DOHH2 (cell line): ENCODE results near the gene SOWAHB.

Experiments used
- H3F3A ChIP-seq: fragments of 200-600 bp; sonication (generic), shearing (Covaris generic); 2 replicates; pipeline ENCODE4 v1.6.0; 2016; ENCODE audit warnings: antibody characterized with exemption, mild to moderate bottlenecking; ENCODE audit not compliant: control insufficient read depth, insufficient read depth
- H3K27ac ChIP-seq: fragments of 200-600 bp; sonication (generic); 2 replicates; pipeline ENCODE4 v1.5.1; 2014; ENCODE audit warnings: low read depth, mild to moderate bottlenecking, low read length, moderate library complexity
- H3K27me3 ChIP-seq: fragments of 200-600 bp; sonication (generic); 2 replicates; pipeline ENCODE4 v1.6.1; 2014; ENCODE audit warnings: mild to moderate bottlenecking, low read length, mixed read lengths; ENCODE audit not compliant: control insufficient read depth
- H3K36me3 ChIP-seq: fragments of 200-600 bp; sonication (generic); 2 replicates; pipeline ENCODE4 v1.6.1; 2014; ENCODE audit warnings: mild to moderate bottlenecking, low read length, moderate library complexity, mixed read lengths; ENCODE audit not compliant: control insufficient read depth
- H3K4me1 ChIP-seq: fragments of 200-600 bp; sonication (generic); 2 replicates; pipeline ENCODE4 v1.6.1; 2014; ENCODE audit warnings: mild to moderate bottlenecking, low read length, mixed read lengths; ENCODE audit not compliant: control insufficient read depth
- H3K4me2 ChIP-seq: fragments of 200-600 bp; sonication (generic); 2 replicates; pipeline ENCODE4 v1.6.0; 2014; ENCODE audit warnings: mild to moderate bottlenecking, low read length, moderate library complexity
- H3K4me3 ChIP-seq: fragments of 200-600 bp; sonication (generic); 2 replicates; pipeline ENCODE4 v1.5.1; 2014; ENCODE audit warnings: mild to moderate bottlenecking, low read length, mixed read lengths
- H3K79me2 ChIP-seq: fragments of 200-600 bp; sonication (generic); 2 replicates; pipeline ENCODE4 v1.6.1; 2014; ENCODE audit warnings: mild to moderate bottlenecking, low read length, mixed read lengths; ENCODE audit not compliant: control insufficient read depth
- H3K9me2 ChIP-seq: fragments of 200-600 bp; sonication (generic); replicated peaks from 2 replicates; pipeline ENCODE4 v1.6.1; 2014; ENCODE audit warnings: mild to moderate bottlenecking, low read length, mixed read lengths; ENCODE audit not compliant: control insufficient read depth
- H3K9me3 ChIP-seq: fragments of 200-600 bp; sonication (generic); 2 replicates; pipeline ENCODE4 v1.6.1; 2014; ENCODE audit warnings: antibody characterized with exemption, low read length, mixed read lengths; ENCODE audit not compliant: control insufficient read depth, insufficient read depth
- H4K20me1 ChIP-seq: fragments of 200-600 bp; sonication (generic); 2 replicates; pipeline ENCODE4 v1.6.0; 2014; ENCODE audit warnings: low read depth, mild to moderate bottlenecking, antibody characterized with exemption, low read length, moderate library complexity; ENCODE audit not compliant: control insufficient read depth, insufficient read depth
- EZH2phosphoT487 ChIP-seq: fragments of 200-600 bp; sonication (generic); IDR thresholded peaks from 2 replicates; pipeline ENCODE4 v1.6.1; 2017; ENCODE audit warnings: borderline replicate concordance, mild to moderate bottlenecking, antibody characterized with exemption, low read length, moderate library complexity, mixed read lengths
- TF ChIP-seq, protein P1 (sequence below): fragments of 200-600 bp; sonication (generic); IDR thresholded peaks from one replicate; pipeline ENCODE4 v1.5.1; 2014; ENCODE audit warnings: antibody characterized with exemption, mild to moderate bottlenecking, low read depth, low read length; ENCODE audit not compliant: poor library complexity, severe bottlenecking

SOWAHB gene

GRCh38 chr4:76867880-76868655, 29.9 kb downstream of the SOWAHB start:
- Histone ChIP-seq H3K4me3 (no peak overlapping the region), H3K9me2 (no peaks in the 10 kb centered on the region), H3K79me2 (no peaks in the 10 kb centered on the region), H3F3A (no peaks in the 10 kb centered on the region), H3K4me2 (no peak overlapping the region), H3K36me3 (no peaks in the 10 kb centered on the region), H3K27ac (no peak overlapping the region), H3K9me3 (no peaks in the 10 kb centered on the region), H3K27me3 (peaks cover 4% of the 10 kb centered on the region; the same call in 1 of the 2 replicates), H3K4me1 (no peaks in the 10 kb centered on the region), H4K20me1 (no peaks in the 10 kb centered on the region)
- no peak for TF ChIP-seq EZH2phosphoT487
- TF ChIP-seq, protein P1, sequence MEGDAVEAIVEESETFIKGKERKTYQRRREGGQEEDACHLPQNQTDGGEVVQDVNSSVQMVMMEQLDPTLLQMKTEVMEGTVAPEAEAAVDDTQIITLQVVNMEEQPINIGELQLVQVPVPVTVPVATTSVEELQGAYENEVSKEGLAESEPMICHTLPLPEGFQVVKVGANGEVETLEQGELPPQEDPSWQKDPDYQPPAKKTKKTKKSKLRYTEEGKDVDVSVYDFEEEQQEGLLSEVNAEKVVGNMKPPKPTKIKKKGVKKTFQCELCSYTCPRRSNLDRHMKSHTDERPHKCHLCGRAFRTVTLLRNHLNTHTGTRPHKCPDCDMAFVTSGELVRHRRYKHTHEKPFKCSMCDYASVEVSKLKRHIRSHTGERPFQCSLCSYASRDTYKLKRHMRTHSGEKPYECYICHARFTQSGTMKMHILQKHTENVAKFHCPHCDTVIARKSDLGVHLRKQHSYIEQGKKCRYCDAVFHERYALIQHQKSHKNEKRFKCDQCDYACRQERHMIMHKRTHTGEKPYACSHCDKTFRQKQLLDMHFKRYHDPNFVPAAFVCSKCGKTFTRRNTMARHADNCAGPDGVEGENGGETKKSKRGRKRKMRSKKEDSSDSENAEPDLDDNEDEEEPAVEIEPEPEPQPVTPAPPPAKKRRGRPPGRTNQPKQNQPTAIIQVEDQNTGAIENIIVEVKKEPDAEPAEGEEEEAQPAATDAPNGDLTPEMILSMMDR: no peak

DNA sequence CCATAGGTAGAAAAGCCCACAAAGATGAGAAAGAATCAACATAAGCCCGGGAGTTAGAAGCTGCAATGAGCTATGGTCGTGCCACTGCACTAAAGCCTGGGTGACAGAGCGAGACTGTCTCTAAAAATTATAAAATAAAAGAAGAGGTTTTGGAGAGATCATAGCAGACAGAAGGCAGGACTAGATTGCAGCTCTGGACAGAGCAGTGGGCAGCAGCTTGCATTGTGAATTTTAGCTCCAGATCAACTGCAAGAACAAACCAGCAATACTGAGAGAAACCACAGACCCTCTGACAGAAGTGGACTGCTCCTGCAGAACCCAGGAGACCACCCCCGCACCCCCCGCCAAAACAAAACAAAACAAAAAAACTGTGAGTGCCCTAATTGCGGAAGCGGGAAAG, 30.6 kb downstream of the SOWAHB start:
- H3K4me1 ChIP-seq: no peaks in the 10 kb centered on the region
- no peaks in the 10 kb centered on the region for H3K9me3 ChIP-seq
- no peaks in the 10 kb centered on the region for H3F3A ChIP-seq
- TF ChIP-seq EZH2phosphoT487: no peak
- TF ChIP-seq, protein P1: no peak
- H3K9me2 ChIP-seq: no peaks in the 10 kb centered on the region
- H3K36me3 ChIP-seq: no peaks in the 10 kb centered on the region
- no peak overlapping the region for H3K4me2 ChIP-seq
- no peaks in the 10 kb centered on the region for H4K20me1 ChIP-seq
- H3K79me2 ChIP-seq: no peaks in the 10 kb centered on the region
- no peak overlapping the region for H3K4me3 ChIP-seq
- no peak overlapping the region for H3K27ac ChIP-seq
- H3K27me3 ChIP-seq: peaks cover under 1% of the 10 kb centered on the region; the same call in 1 of the 2 replicates

- no peaks in the 10 kb centered on the region for H3K9me2 ChIP-seq
Observed at GRCh38 chr4:76866641-76867040, 31.3 kb downstream of the SOWAHB start.

More at GRCh38 chr4:76866641-76867040, 31.3 kb downstream of the SOWAHB start:
- H3F3A ChIP-seq: no peaks in the 10 kb centered on the region
- no peaks in the 10 kb centered on the region for H3K79me2 ChIP-seq
- H3K27me3 ChIP-seq: no peaks in the 10 kb centered on the region
- no peaks in the 10 kb centered on the region for H4K20me1 ChIP-seq
- no peak overlapping the region for H3K27ac ChIP-seq
- no peak overlapping the region for H3K4me3 ChIP-seq
- H3K36me3 ChIP-seq: no peaks in the 10 kb centered on the region
- TF ChIP-seq EZH2phosphoT487: no peak
- TF ChIP-seq, protein P1: no peak
- no peak overlapping the region for H3K4me2 ChIP-seq
- no peaks in the 10 kb centered on the region for H3K4me1 ChIP-seq
- H3K9me3 ChIP-seq: no peaks in the 10 kb centered on the region
